ENCODE data around the gene CDHR2.

The CDHR2 gene

DNA sequence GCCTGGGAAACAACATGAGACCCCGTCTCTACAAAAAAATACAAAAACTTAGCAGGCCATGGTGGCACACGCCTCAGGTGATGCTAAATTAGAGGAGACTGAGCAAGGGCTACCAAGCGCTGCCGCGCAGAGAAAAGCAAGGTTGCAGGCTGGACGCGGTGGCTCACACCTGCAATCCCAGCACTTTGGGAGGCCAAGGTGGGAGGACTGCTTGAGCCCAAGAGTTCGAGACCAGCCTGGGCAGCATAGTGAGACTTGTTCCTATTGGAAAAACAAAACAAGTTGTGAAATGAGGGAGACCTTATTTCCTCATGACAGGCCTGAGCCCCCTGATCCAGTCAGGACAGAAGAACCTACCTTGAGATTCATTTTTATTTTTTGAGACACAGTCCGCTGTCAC lies 23.5 kb upstream of the CDHR2 start:
- Histone ChIP-seq H3K4me3 (ENCODE audit: low read depth, low read length) (no peak overlapping the region), H3K4me1 (ENCODE audit: control insufficient read depth, insufficient read depth, low read length) (no peaks in the 10 kb centered on the region), H3K9me3 (ENCODE audit: control insufficient read depth, insufficient read depth, low read depth, low read length) (no peaks in the 10 kb centered on the region), H3K36me3 (ENCODE audit: control insufficient read depth in 2 of 2, insufficient read depth in 1 of 2, low read length in 2 of 2) (peaks cover 0 to 29% of the 10 kb centered on the region in 2 experiments; a peak in 2 of 3 replicates), H3K27ac (ENCODE audit: extremely low read depth, low read depth, low read length) (no peak overlapping the region)
- ChIA-PET POLR2A (no interaction called here), CTCF (no interaction called here)
- TF ChIP-seq ZNF174 (tag by site-specific recombination; IDR thresholded peaks at IDR 0.05) (no peak), ZNF548 (tag by site-specific recombination; IDR thresholded peaks at IDR 0.05) (no peak), ZBTB21 (tag by site-specific recombination; IDR thresholded peaks at IDR 0.05) (no peak), ZNF558 (tag by site-specific recombination; IDR thresholded peaks at IDR 0.05) (no peak), ZNF169 (tag by site-specific recombination; IDR thresholded peaks at IDR 0.05) (no peak), SETDB1 (IDR thresholded peaks at IDR 0.05; ENCODE audit: insufficient read length, low read length) (no peak), ZNF16 (tag by site-specific recombination; IDR thresholded peaks at IDR 0.05; ENCODE audit: low read depth) (no peak), MYNN (tag by site-specific recombination; IDR thresholded peaks at IDR 0.05; ENCODE audit: borderline replicate concordance) (no peak), ZNF549 (tag by site-specific recombination; IDR thresholded peaks at IDR 0.05) (no peak), ZNF37A (tag by site-specific recombination; IDR thresholded peaks at IDR 0.05) (no peak), WT1 (tag by site-specific recombination; IDR thresholded peaks at IDR 0.05) (no peak), ZFHX2 (tag by site-specific recombination; conservative IDR thresholded peaks at IDR 0.05) (no peak)

DNA sequence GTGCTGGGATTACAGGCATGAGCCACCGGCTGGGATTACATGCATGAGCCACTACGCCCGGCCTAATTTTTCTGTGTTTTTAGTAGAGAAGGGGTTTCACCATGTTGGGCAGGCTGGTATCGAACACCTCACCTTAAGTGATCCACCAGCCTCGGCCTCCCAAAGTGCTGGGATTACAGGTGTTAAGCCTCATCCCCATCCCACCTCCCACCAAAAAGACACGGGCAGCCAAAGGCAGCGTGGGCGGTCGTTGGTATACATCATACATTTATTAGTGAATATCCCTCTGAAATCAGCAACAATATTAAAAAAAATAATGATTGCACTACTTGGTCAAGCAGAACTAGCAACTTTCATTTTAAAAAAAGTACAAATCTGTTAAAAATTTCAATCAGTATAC lies 22.7 kb upstream of the CDHR2 start:
- POLR2A ChIA-PET, result no interaction called here
- CTCF ChIA-PET, result no interaction called here

More for the DNA sequence above, 22.7 kb upstream of the CDHR2 start:
- H3K9me3 ChIP-seq (ENCODE audit: control insufficient read depth, insufficient read depth, low read depth, low read length), result no peaks in the 10 kb centered on the region
- peaks cover 0 to 36% of the 10 kb centered on the region in 2 experiments; a peak in 2 of 3 replicates for H3K36me3 ChIP-seq (ENCODE audit: control insufficient read depth in 2 of 2, insufficient read depth in 1 of 2, low read length in 2 of 2)
- no peak overlapping the region for H3K4me3 ChIP-seq (ENCODE audit: low read depth, low read length)
- no peaks in the 10 kb centered on the region for H3K4me1 ChIP-seq (ENCODE audit: control insufficient read depth, insufficient read depth, low read length)
- no peak for TF ChIP-seq ZNF112 (tag by site-specific recombination; IDR thresholded peaks at IDR 0.05)
- TF ChIP-seq ZNF670 (tag by site-specific recombination; IDR thresholded peaks at IDR 0.05; ENCODE audit: low read depth), result no peak
- TF ChIP-seq, protein P1, sequence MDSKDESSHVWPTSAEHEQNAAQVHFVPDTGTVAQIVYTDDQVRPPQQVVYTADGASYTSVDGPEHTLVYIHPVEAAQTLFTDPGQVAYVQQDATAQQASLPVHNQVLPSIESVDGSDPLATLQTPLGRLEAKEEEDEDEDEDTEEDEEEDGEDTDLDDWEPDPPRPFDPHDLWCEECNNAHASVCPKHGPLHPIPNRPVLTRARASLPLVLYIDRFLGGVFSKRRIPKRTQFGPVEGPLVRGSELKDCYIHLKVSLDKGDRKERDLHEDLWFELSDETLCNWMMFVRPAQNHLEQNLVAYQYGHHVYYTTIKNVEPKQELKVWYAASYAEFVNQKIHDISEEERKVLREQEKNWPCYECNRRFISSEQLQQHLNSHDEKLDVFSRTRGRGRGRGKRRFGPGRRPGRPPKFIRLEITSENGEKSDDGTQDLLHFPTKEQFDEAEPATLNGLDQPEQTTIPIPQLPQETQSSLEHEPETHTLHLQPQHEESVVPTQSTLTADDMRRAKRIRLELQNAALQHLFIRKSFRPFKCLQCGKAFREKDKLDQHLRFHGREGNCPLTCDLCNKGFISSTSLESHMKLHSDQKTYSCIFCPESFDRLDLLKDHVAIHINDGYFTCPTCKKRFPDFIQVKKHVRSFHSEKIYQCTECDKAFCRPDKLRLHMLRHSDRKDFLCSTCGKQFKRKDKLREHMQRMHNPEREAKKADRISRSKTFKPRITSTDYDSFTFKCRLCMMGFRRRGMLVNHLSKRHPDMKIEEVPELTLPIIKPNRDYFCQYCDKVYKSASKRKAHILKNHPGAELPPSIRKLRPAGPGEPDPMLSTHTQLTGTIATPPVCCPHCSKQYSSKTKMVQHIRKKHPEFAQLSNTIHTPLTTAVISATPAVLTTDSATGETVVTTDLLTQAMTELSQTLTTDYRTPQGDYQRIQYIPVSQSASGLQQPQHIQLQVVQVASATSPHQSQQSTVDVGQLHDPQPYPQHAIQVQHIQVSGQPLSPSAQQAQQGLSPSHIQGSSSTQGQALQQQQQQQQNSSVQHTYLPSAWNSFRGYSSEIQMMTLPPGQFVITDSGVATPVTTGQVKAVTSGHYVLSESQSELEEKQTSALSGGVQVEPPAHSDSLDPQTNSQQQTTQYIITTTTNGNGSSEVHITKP (tag by site-specific recombination; IDR thresholded peaks at IDR 0.05), result no peak
- no peak for TF ChIP-seq HOXA7 (CRISPR knock-in tag; IDR thresholded peaks at IDR 0.05; ENCODE audit: borderline replicate concordance)
- TF ChIP-seq MEIS1 (CRISPR knock-in tag; IDR thresholded peaks at IDR 0.05; ENCODE audit: borderline replicate concordance), result no peak
- no peak for TF ChIP-seq SALL2 (tag by site-specific recombination; IDR thresholded peaks at IDR 0.05; ENCODE audit: borderline replicate concordance)
- no peak for TF ChIP-seq ZNF776 (tag by site-specific recombination; IDR thresholded peaks at IDR 0.05; ENCODE audit: borderline replicate concordance)
- no peak for TF ChIP-seq TCF7L2 (IDR thresholded peaks at IDR 0.05; ENCODE audit: borderline replicate concordance, low read depth, low read length)
- no peak for TF ChIP-seq ZNF571 (tag by site-specific recombination; IDR thresholded peaks at IDR 0.05)
- TF ChIP-seq, protein P2, sequence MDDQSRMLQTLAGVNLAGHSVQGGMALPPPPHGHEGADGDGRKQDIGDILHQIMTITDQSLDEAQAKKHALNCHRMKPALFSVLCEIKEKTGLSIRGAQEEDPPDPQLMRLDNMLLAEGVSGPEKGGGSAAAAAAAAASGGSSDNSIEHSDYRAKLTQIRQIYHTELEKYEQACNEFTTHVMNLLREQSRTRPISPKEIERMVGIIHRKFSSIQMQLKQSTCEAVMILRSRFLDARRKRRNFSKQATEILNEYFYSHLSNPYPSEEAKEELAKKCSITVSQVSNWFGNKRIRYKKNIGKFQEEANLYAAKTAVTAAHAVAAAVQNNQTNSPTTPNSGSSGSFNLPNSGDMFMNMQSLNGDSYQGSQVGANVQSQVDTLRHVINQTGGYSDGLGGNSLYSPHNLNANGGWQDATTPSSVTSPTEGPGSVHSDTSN (CRISPR knock-in tag; IDR thresholded peaks at IDR 0.05), result no peak
- TF ChIP-seq ZNF16 (tag by site-specific recombination; IDR thresholded peaks at IDR 0.05; ENCODE audit: low read depth), result no peak
- no peak for TF ChIP-seq ZNF548 (tag by site-specific recombination; IDR thresholded peaks at IDR 0.05)
- no peak for TF ChIP-seq KLF7 (tag by site-specific recombination; IDR thresholded peaks at IDR 0.05; ENCODE audit: borderline replicate concordance)
- no peak for TF ChIP-seq ZNF610 (tag by site-specific recombination; IDR thresholded peaks at IDR 0.05; ENCODE audit: borderline replicate concordance)
- no peak overlapping the region for H3K27ac ChIP-seq (ENCODE audit: extremely low read depth, low read depth, low read length)
